Measurements from ENCODE around the gene CLECL1.

DNA sequence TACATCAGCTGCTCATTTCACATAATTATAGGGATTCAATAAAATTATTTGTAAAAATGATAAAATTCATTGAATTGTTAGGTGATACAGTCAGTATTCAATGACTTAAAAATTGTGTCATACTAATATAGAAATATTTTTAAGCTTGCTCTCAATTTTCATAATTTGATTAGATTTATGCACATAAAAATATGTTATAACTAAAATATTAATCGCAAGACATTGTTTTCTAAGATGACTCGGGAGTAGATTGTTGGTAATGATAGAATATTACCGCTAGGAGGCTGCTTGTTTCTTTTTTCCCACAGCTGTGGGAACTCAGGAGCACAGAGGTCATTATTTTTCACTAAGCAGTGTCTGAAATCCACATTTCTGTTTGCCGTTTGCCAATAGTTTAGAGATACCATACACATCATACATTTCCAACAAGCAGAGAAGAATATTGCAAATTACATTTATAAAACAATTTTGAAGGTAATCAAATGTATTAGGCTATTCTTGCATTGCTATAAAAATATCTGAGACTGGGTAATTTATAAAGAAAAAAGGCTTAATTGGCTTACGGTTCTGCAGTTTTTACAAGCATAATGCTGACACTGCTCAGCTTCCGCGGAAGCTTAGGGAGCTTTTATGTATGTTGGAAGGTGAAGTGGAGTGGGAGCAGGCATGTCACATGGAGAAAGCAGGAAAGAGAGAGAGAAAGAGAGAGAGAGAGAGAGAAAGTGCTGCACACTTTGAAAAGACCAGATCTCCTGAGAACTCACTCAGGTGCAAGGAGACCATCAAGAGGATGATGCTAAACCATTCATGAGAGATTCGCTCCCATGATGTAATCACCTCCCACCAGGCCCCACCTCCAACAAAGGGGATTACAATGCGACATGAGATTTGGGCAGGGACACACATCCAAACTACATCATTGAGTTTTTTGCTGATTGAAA lies 18.6 kb upstream of the CLECL1 start:
- TF ChIP-seq, protein P1, sequence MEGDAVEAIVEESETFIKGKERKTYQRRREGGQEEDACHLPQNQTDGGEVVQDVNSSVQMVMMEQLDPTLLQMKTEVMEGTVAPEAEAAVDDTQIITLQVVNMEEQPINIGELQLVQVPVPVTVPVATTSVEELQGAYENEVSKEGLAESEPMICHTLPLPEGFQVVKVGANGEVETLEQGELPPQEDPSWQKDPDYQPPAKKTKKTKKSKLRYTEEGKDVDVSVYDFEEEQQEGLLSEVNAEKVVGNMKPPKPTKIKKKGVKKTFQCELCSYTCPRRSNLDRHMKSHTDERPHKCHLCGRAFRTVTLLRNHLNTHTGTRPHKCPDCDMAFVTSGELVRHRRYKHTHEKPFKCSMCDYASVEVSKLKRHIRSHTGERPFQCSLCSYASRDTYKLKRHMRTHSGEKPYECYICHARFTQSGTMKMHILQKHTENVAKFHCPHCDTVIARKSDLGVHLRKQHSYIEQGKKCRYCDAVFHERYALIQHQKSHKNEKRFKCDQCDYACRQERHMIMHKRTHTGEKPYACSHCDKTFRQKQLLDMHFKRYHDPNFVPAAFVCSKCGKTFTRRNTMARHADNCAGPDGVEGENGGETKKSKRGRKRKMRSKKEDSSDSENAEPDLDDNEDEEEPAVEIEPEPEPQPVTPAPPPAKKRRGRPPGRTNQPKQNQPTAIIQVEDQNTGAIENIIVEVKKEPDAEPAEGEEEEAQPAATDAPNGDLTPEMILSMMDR (IDR thresholded peaks at IDR 0.05): peak; percentile 26 to 66 (median 29)
- no peak for TF ChIP-seq POLR2A (IDR thresholded peaks at IDR 0.05)
